Bronchial epithelial cell (primary cell): ENCODE data around the gene GPC1. TPM values are rescaled to one million over a fixed set of nuclear protein-coding genes. Genes with fewer than 3 reads are reported as not detected.

Experiments used
- DNase-seq: peaks from one replicate; pipeline ENCODE4 v3.0.0-alpha.2; 2010; ENCODE audit warnings: low read depth
- FAIRE-seq: peaks from 2 replicates; lab custom pipeline; 2011; peaks lifted over from hg19 to GRCh38; lab: Jason Lieb, UNC
- H3K27me3 ChIP-seq: 2 replicates; pipeline ENCODE4 v1.5.1; 2011; ENCODE audit warnings: low read length; ENCODE audit not compliant: control insufficient read depth, insufficient read depth
- H3K36me3 ChIP-seq: 2 replicates; pipeline ENCODE4 v1.5.1; 2011; ENCODE audit warnings: low read length; ENCODE audit not compliant: control insufficient read depth, insufficient read depth
- H3K4me3 ChIP-seq: 2 replicates; pipeline ENCODE4 v1.5.1; 2011; ENCODE audit warnings: mild to moderate bottlenecking, low read depth, low read length, control low read depth
- CTCF ChIP-seq: IDR thresholded peaks from 2 replicates; pipeline ENCODE4 v1.5.1; 2011; ENCODE audit warnings: mild to moderate bottlenecking, moderate library complexity, low read length, control low read depth, inconsistent platforms; ENCODE audit not compliant: insufficient read depth, severe bottlenecking
- total RNA-seq: library from RNA; depleted of rRNA; stranded (reverse); fragments of >200 nt; gene quantifications from 2 replicates; pipeline ENCODE4 v1.2.1, GENCODE V29; 2014

The GPC1 gene
- total RNA-seq, 1 donor from 2014 or later: 65.8 TPM

GRCh38 chr2:240443891-240444301 is 8.4 kb downstream of the GPC1 start:
- no peak for DNase-seq
- FAIRE-seq: no peak
- H3K36me3 ChIP-seq: peaks cover 34% of the 10 kb centered on the region
- no peak overlapping the region for H3K4me3 ChIP-seq
- no peak for TF ChIP-seq CTCF
- no peaks in the 10 kb centered on the region for H3K27me3 ChIP-seq

DNA sequence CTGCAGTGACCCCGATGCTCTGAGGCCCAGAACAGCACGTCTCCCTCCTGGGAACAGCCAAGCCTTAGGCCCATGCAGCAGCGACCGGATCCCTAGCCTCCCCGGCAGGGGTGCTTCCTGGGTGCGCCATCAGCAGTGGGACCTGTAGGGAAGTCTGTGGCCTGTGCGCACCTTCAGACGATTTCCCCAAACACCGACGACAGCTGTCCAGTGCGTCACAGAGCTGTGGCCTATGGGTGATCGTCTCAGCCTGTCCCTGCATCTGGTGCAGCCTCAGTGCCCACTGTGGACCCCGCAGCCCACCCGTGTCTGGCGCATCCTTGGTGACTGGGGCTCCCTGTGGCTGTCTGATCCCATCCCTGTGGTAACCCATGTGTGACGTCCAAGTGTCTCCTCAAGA is 9.0 kb downstream of the GPC1 start:
- no peak for TF ChIP-seq CTCF
- FAIRE-seq (peak; percentile 62), DNase-seq (no peak)
- Histone ChIP-seq H3K36me3 (peaks cover 34% of the 10 kb centered on the region), H3K4me3 (no peak overlapping the region), H3K27me3 (no peaks in the 10 kb centered on the region)

GRCh38 chr2:240445961-240446663 is 10.6 kb downstream of the GPC1 start:
- FAIRE-seq (no peak), DNase-seq (no peak)
- Histone ChIP-seq H3K36me3 (peaks cover 26% of the 10 kb centered on the region), H3K27me3 (no peaks in the 10 kb centered on the region), H3K4me3 (no peak overlapping the region)
- TF ChIP-seq CTCF: no peak

DNA sequence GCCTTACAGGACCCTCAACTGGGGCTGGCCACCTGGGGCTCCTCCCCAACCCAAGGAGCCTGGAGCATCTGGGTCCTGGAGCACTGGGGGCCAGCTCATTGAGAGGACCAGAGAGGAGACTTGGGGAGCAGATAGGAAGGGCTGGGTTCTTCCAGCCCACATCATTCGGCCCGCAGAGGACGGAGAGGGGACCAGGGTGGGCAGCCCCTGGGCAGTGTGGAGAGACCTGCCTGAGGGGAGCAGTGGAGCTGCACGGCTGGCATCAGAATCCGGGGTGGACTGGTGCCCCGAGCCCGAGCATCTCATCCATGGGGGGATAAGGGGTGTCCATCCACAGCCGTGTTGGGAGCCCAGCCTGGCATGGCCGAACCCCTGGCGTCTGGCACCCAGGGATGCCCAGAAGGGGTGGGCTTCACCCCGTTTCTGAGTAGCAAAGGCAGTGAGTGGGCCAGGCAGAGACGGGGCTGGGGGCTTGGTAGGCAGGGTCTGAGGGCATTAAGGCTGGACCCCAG is 11.3 kb downstream of the GPC1 start:
- H3K27me3 ChIP-seq: no peaks in the 10 kb centered on the region
- no peak for TF ChIP-seq CTCF
- no peak for DNase-seq
- FAIRE-seq: no peak
- H3K36me3 ChIP-seq: peaks cover 25% of the 10 kb centered on the region
- no peak overlapping the region for H3K4me3 ChIP-seq

DNA sequence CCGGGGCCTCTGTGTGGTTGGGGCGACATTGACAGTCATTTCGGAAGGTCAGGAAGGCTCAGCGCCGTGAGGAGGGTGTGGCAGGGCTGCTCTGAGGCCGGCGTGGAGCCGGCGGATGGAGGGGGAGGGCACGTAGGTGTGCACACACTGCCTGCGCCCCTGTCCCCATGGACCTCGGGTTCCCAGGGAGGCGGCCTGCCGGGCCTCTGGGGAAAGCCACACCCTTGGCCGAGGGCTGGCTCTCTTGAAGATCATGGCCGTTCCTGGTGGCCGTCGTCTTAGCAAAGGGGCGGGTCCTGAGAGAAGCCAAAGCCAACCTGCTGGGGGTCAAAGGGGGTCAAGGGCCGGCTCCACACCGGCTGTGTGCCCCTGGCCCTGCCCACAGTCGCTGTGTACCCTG is 11.9 kb downstream of the GPC1 start:
- FAIRE-seq: no peak
- no peak overlapping the region for H3K4me3 ChIP-seq
- H3K27me3 ChIP-seq: no peaks in the 10 kb centered on the region
- H3K36me3 ChIP-seq: peaks cover 25% of the 10 kb centered on the region
- no peak for TF ChIP-seq CTCF
- no peak for DNase-seq
